ENCODE results near the gene DGKH. TPM values are rescaled to one million over a fixed set of nuclear protein-coding genes. Genes with fewer than 3 reads are reported as not detected.

DGKH gene
- total RNA-seq (2016; rRNA removed; fragmentation: Illumina TruSeq; extraction: Trizol) (0.06 and 0.13 TPM in 2 replicates), polyA plus RNA-seq (2011; rRNA removed) (0.01 and 0.05 TPM in 2 replicates), polyA minus RNA-seq (2011; rRNA and poly(A)+ RNA removed; ENCODE audit: low replicate concordance) (0.18 and 12.6 TPM in 2 replicates), Bru-seq, nascent RNA (percentile 22 among the genes with signal in this experiment), BruChase-seq, experiment 1, labeled RNA remaining after a 6-hour chase (percentile 22 among the genes with signal in this experiment), BruChase-seq, experiment 2, labeled RNA remaining after a 2-hour chase (percentile 22 among the genes with signal in this experiment)
- not detected in 2 replicates for total RNA-seq (2016; cell fraction: cytosol; rRNA removed; fragmentation: Illumina TruSeq; extraction: Trizol; ENCODE audit: low read depth)
- 0.02 and 0.04 TPM in 2 replicates for total RNA-seq (2016; cell fraction: insoluble cytoplasmic fraction; rRNA removed; fragmentation: Illumina TruSeq; extraction: Trizol)
- 0.09 TPM in 1 of 2 replicates, not detected in the other for total RNA-seq (2016; cell fraction: membrane; rRNA removed; fragmentation: Illumina TruSeq; extraction: Trizol)
- total RNA-seq (2016; cell fraction: nucleus; rRNA removed; fragmentation: Illumina TruSeq; extraction: Trizol) = 0.09 and 0.60 TPM in 2 replicates
- polyA plus RNA-seq (2011; cell fraction: cytosol; rRNA removed) = 0.01 and 0.04 TPM in 2 replicates
- polyA plus RNA-seq (2011; cell fraction: nucleus; rRNA removed) = 0.09 and 0.10 TPM in 2 replicates
- 0.01 TPM in 2 replicates for polyA plus RNA-seq (2012)
- polyA plus RNA-seq (2016; cell fraction: cytosol; fragmentation: Illumina TruSeq; extraction: Trizol; ENCODE audit: low read depth) = not detected in 2 replicates
- polyA plus RNA-seq (2016; cell fraction: insoluble cytoplasmic fraction; fragmentation: Illumina TruSeq; extraction: Trizol; ENCODE audit: low read depth) = 0.03 and 0.04 TPM in 2 replicates
- polyA plus RNA-seq (2016; cell fraction: membrane; fragmentation: Illumina TruSeq; extraction: Trizol; ENCODE audit: low read depth) = 0.16 TPM in 1 of 2 replicates, not detected in the other
- 0.07 and 0.16 TPM in 2 replicates for polyA plus RNA-seq (2016; cell fraction: nucleus; fragmentation: Illumina TruSeq; extraction: Trizol; ENCODE audit: insufficient read depth, low read depth)
- polyA minus RNA-seq (2011; cell fraction: cytosol; rRNA and poly(A)+ RNA removed) = under 0.01 and 0.10 TPM in 2 replicates
- 0.12 and 0.39 TPM in 2 replicates for polyA minus RNA-seq (2011; cell fraction: nucleus; rRNA and poly(A)+ RNA removed)
- long read RNA-seq, experiment 1 = 0 reads
- long read RNA-seq, experiment 2 = 0 reads

GRCh38 chr13:42048342-42048683, at the start of gene DGKH:
DGKH (plus strand) TSS chr13:42048648; CDS start chr13:42048774, 126 bp downstream.
- ATAC-seq = peak; percentile 55
- H3K9me3 ChIP-seq (ENCODE audit: low read length) = no peaks in the 10 kb centered on the region
- intact Hi-C loops (cut with micrococcal nuclease; ENCODE audit: unreplicated experiment) (loop anchor here (5.0 kb wide), 1 partner anchor 76 kb away; no protein-coding TSS in a partner anchor), in situ Hi-C loops (cut with HindIII; ENCODE audit: extremely low pct_ligation_motif_present, low pct_unique_long_range_greater_than_20kb) (no loop called here)
- no peaks in the 10 kb centered on the region for H3K79me2 ChIP-seq (ENCODE audit: insufficient read depth, low read length)
- no peak within 1 kb of the TSS for H3K27ac ChIP-seq (ENCODE audit: extremely low read length, insufficient read depth, low read length)
- H2AFZ ChIP-seq (ENCODE audit: low read length) = no peak within 1 kb of the TSS
- TF ChIP-seq SNRNP70 (IDR thresholded peaks at IDR 0.05; ENCODE audit: low read depth, low read length) = no peak
- peak; percentile 24 for TF ChIP-seq RBM39 (IDR thresholded peaks at IDR 0.05; ENCODE audit: low read depth, low read length, poor library complexity, severe bottlenecking)
- no peak for TF ChIP-seq U2AF1 (optimal IDR thresholded peaks at IDR 0.05; ENCODE audit: low read depth, low read length)
- peak; percentile 88 for TF ChIP-seq ZNF777 (CRISPR knock-in tag; IDR thresholded peaks at IDR 0.05)
- no peak for TF ChIP-seq NONO (IDR thresholded peaks at IDR 0.05)
- no peak for TF ChIP-seq NONO (CRISPR knock-in tag; conservative IDR thresholded peaks at IDR 0.05)
- TF ChIP-seq, protein P1, sequence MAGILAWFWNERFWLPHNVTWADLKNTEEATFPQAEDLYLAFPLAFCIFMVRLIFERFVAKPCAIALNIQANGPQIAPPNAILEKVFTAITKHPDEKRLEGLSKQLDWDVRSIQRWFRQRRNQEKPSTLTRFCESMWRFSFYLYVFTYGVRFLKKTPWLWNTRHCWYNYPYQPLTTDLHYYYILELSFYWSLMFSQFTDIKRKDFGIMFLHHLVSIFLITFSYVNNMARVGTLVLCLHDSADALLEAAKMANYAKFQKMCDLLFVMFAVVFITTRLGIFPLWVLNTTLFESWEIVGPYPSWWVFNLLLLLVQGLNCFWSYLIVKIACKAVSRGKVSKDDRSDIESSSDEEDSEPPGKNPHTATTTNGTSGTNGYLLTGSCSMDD (CRISPR knock-in tag; IDR thresholded peaks at IDR 0.05) = no peak
- TF ChIP-seq, protein P2, sequence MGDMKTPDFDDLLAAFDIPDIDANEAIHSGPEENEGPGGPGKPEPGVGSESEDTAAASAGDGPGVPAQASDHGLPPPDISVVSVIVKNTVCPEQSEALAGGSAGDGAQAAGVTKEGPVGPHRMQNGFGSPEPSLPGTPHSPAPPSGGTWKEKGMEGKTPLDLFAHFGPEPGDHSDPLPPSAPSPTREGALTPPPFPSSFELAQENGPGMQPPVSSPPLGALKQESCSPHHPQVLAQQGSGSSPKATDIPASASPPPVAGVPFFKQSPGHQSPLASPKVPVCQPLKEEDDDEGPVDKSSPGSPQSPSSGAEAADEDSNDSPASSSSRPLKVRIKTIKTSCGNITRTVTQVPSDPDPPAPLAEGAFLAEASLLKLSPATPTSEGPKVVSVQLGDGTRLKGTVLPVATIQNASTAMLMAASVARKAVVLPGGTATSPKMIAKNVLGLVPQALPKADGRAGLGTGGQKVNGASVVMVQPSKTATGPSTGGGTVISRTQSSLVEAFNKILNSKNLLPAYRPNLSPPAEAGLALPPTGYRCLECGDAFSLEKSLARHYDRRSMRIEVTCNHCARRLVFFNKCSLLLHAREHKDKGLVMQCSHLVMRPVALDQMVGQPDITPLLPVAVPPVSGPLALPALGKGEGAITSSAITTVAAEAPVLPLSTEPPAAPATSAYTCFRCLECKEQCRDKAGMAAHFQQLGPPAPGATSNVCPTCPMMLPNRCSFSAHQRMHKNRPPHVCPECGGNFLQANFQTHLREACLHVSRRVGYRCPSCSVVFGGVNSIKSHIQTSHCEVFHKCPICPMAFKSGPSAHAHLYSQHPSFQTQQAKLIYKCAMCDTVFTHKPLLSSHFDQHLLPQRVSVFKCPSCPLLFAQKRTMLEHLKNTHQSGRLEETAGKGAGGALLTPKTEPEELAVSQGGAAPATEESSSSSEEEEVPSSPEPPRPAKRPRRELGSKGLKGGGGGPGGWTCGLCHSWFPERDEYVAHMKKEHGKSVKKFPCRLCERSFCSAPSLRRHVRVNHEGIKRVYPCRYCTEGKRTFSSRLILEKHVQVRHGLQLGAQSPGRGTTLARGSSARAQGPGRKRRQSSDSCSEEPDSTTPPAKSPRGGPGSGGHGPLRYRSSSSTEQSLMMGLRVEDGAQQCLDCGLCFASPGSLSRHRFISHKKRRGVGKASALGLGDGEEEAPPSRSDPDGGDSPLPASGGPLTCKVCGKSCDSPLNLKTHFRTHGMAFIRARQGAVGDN (CRISPR knock-in tag; IDR thresholded peaks at IDR 0.05) = peak; percentile 6; the same call in 1 of the 2 replicates
- TF ChIP-seq GABPB1 (CRISPR knock-in tag; IDR thresholded peaks at IDR 0.05) = peak; percentile 35; the same call in 1 of the 2 replicates
- TF ChIP-seq ZNF253 (CRISPR knock-in tag; IDR thresholded peaks at IDR 0.05; ENCODE audit: borderline replicate concordance) = no peak
- TF ChIP-seq ZNF282 (IDR thresholded peaks at IDR 0.05; ENCODE audit: partially characterized antibody) = no peak
- TF ChIP-seq MAF1 (CRISPR knock-in tag; IDR thresholded peaks at IDR 0.05; ENCODE audit: borderline replicate concordance) = no peak
- H3K4me2 ChIP-seq (ENCODE audit: low read depth, low read length) = peak within 1 kb of the TSS; percentile 99
- H3K4me3 ChIP-seq (replicated peaks in 1 of 3; ENCODE audit: insufficient read depth in 1 of 3, low read depth in 2 of 3, low read length in 3 of 3) = peak within 1 kb of the TSS; percentile 54 to 81 (median 67)
- H3K27me3 ChIP-seq (ENCODE audit: control insufficient read depth in 1 of 2, insufficient read depth in 2 of 2, low read length in 2 of 2) = peaks cover 6 to 28% of the 10 kb centered on the region in 2 experiments
- FAIRE-seq = no peak
- H4K20me1 ChIP-seq (ENCODE audit: insufficient read depth, low read length) = no peaks in the 10 kb centered on the region
- no CpG with 5 or more reads among the region's 32 CpGs for WGBS (ENCODE audit: low lambda C conversion rate)
- ChIA-PET POLR2A (no interaction called here), CTCF (ENCODE audit: low intra/inter-chr PET ratio, low total read pairs) (no interaction called here)
- no TSS peak for BruUV-seq (replicated peaks)
- H3K4me1 ChIP-seq (ENCODE audit: insufficient read depth, low read length) = peaks cover 9% of the 10 kb centered on the region
- no peaks in the 10 kb centered on the region for H3K36me3 ChIP-seq (replicated peaks in 1 of 2; ENCODE audit: control insufficient read depth in 1 of 2, insufficient read depth in 2 of 2, low read length in 2 of 2)
- DNase-seq (ENCODE audit: low spot score) = no peak
- H3K9ac ChIP-seq (ENCODE audit: insufficient read depth, low read depth, low read length) = no peak within 1 kb of the TSS
